Measurements from ENCODE around the gene DUSP16.
"Not testable (repeated sequence)": the region's sequence is repeated elsewhere in the genome, so short reads cannot be mapped to it uniquely, and the experiment has no call there.

The DUSP16 gene

DNA sequence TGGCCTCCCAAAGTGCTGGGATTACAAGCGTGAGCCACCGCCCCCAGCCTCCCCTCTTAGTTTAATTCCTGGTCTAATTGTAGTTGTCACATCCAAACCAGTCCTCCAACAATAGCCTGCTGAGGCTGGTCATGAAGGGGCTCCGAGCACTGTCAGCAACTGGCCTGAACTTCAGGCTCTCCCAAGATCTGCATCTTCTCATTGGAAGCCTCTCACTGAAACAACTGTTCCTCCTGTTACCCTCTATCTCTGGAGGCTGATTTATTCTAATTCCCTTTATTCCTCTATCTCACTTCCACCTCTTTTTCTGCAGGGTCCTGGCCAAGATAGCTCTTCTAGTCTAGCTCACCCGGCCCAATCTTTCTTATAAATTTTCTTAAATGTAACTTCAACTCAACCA, 89.4 kb downstream of the DUSP16 start:
- DNase-seq (ENCODE audit: low read depth in 1 of 2, low spot score in 1 of 2) = no peak
- no peak overlapping the region for H3K27ac ChIP-seq (replicated peaks)

DNA sequence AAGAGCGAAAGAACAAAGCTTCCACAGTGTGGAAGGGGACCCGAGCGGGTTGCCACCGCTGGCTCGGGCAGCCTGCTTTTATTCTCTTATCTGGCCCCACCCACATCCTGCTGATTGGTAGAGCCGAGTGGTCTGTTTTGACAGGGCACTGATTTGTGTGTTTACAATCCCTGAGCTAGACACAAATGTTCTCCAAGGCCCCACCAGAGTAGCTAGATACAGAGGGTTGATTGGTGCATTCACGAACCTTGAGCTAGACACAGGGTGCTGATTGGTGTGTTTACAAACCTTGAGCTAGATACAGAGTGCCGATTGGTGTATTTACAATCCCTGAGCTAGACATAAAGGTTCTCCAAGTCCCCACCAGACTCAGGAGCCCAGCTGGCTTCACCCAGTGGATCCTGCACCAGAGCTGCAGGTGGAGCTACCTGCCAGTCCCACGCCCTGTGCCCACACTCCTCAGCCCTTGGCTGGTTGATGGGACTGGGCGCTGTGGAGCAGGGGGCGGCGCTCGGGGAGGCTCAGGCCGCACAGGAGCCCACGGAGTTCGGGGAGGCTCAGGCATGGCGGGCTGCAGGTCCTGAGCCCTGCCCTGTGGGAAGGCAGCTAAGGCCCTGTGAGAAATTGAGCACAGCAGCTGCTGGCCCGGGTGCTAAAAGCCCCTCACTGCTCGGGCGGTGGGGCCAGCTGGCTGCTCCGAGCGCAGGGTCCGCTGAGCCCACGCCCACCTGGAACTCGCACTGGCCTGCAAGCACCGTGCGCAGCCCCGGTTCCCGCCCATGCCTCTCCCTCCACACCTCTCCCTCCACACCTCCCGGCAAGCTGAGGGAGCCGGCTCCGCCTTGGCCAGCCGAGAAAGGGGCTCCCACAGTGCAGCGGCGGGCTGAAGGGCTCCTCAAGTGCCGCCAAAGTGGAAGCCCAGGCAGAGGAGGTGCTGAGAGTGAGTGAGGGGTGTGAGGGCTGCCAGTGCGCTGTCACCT, 90.4 kb downstream of the DUSP16 start:
- not testable (repeated sequence) for H3K4me3 ChIP-seq (replicated peaks; ENCODE audit: insufficient read depth, low read length); H3K27me3 ChIP-seq (ENCODE audit: insufficient read depth, poor library complexity, severe bottlenecking); H3K27ac ChIP-seq (replicated peaks); DNase-seq (ENCODE audit: low read depth in 1 of 2, low spot score in 1 of 2)

More for the DNA sequence above, 89.4 kb downstream of the DUSP16 start:
- TF ChIP-seq POLR2AphosphoS5 (IDR thresholded peaks at IDR 0.05; ENCODE audit: low read depth) (no peak), GABPA (IDR thresholded peaks at IDR 0.05; ENCODE audit: low read depth) (no peak), CTCF (IDR thresholded peaks at IDR 0.05; ENCODE audit: insufficient read depth, low read length) (no peak), SPI1 (IDR thresholded peaks at IDR 0.05; ENCODE audit: borderline replicate concordance, low read depth) (no peak)
- Histone ChIP-seq H3K4me3 (replicated peaks; ENCODE audit: insufficient read depth, low read length) (no peak overlapping the region), H3K27me3 (ENCODE audit: insufficient read depth, poor library complexity, severe bottlenecking) (no peaks in the 10 kb centered on the region)

- DNase-seq (ENCODE audit: low read depth in 1 of 2, low spot score in 1 of 2) = no peak
- TF ChIP-seq GABPA (IDR thresholded peaks at IDR 0.05; ENCODE audit: low read depth) = no peak
- TF ChIP-seq REST (IDR thresholded peaks at IDR 0.05; ENCODE audit: insufficient replicate concordance, low read depth) = no peak
- TF ChIP-seq POLR2AphosphoS5 (IDR thresholded peaks at IDR 0.05; ENCODE audit: low read depth) = no peak
- no peak for TF ChIP-seq CTCF (IDR thresholded peaks at IDR 0.05; ENCODE audit: insufficient read depth, low read length)
- no peak for TF ChIP-seq SPI1 (IDR thresholded peaks at IDR 0.05; ENCODE audit: borderline replicate concordance, low read depth)
- Histone ChIP-seq H3K27me3 (ENCODE audit: insufficient read depth, poor library complexity, severe bottlenecking) (no peaks in the 10 kb centered on the region), H3K27ac (replicated peaks) (no peak overlapping the region), H3K4me3 (replicated peaks; ENCODE audit: insufficient read depth, low read length) (no peak overlapping the region)
Measured at GRCh38 chr12:12470751-12471306, 91.8 kb downstream of the DUSP16 start.

- no peak for TF ChIP-seq CTCF (IDR thresholded peaks at IDR 0.05; ENCODE audit: insufficient read depth, low read length)
- TF ChIP-seq GABPA (IDR thresholded peaks at IDR 0.05; ENCODE audit: low read depth) = no peak
- TF ChIP-seq REST (IDR thresholded peaks at IDR 0.05; ENCODE audit: insufficient replicate concordance, low read depth) = no peak
- no peak for TF ChIP-seq POLR2AphosphoS5 (IDR thresholded peaks at IDR 0.05; ENCODE audit: low read depth)
- TF ChIP-seq SPI1 (IDR thresholded peaks at IDR 0.05; ENCODE audit: borderline replicate concordance, low read depth) = no peak
- no peak overlapping the region for H3K4me3 ChIP-seq (replicated peaks; ENCODE audit: insufficient read depth, low read length)
- DNase-seq (ENCODE audit: low read depth in 1 of 2, low spot score in 1 of 2) = no peak
- no peaks in the 10 kb centered on the region for H3K27me3 ChIP-seq (ENCODE audit: insufficient read depth, poor library complexity, severe bottlenecking)
- peak overlapping the region; percentile 83 for H3K27ac ChIP-seq (replicated peaks)
Measured at GRCh38 chr12:12469386-12469785, 93.3 kb downstream of the DUSP16 start.
